Ishikawa (cell line): ENCODE measurements around the gene COL6A1.

Source experiments
- CEBPB ChIP-seq: IDR thresholded peaks from 2 replicates; pipeline ENCODE4 v1.6.1; 2012
- CREB1 ChIP-seq: IDR thresholded peaks from 2 replicates; pipeline ENCODE4 v1.6.1; 2012; ENCODE audit warnings: low read depth
- EGR1 ChIP-seq: IDR thresholded peaks from 2 replicates; pipeline ENCODE4 v1.6.1; 2012
- EP300 ChIP-seq: IDR thresholded peaks from 2 replicates; pipeline ENCODE4 v1.6.1; 2012; ENCODE audit warnings: borderline replicate concordance
- FOXM1 ChIP-seq: IDR thresholded peaks from 2 replicates; pipeline ENCODE4 v1.6.1; 2012; ENCODE audit warnings: low read depth, borderline replicate concordance
- MAX ChIP-seq: IDR thresholded peaks from 2 replicates; pipeline ENCODE4 v1.6.1; 2012
- NFIC ChIP-seq: IDR thresholded peaks from 2 replicates; pipeline ENCODE4 v1.6.1; 2012
- RAD21 ChIP-seq: IDR thresholded peaks from 2 replicates; pipeline ENCODE4 v1.6.1; 2012; ENCODE audit warnings: low read depth
- REST ChIP-seq: IDR thresholded peaks from 2 replicates; pipeline ENCODE4 v1.6.1; 2012; ENCODE audit warnings: low read depth, mild to moderate bottlenecking
- TAF1 ChIP-seq: IDR thresholded peaks from 2 replicates; pipeline ENCODE4 v1.6.1; 2012; ENCODE audit warnings: low read depth, mild to moderate bottlenecking
- TCF12 ChIP-seq: IDR thresholded peaks from 2 replicates; pipeline ENCODE4 v1.6.1; 2012; ENCODE audit warnings: low read depth
- TEAD4 ChIP-seq: IDR thresholded peaks from 2 replicates; pipeline ENCODE4 v1.6.1; 2012
- YY1 ChIP-seq: IDR thresholded peaks from 2 replicates; pipeline ENCODE4 v1.6.1; 2012; ENCODE audit warnings: low read depth
- ZBTB7A ChIP-seq: IDR thresholded peaks from 2 replicates; pipeline ENCODE4 v1.6.1; 2012; ENCODE audit warnings: low read depth
- TF ChIP-seq, protein P1 (sequence below): IDR thresholded peaks from 2 replicates; pipeline ENCODE4 v1.6.1; 2012

The COL6A1 gene

DNA sequence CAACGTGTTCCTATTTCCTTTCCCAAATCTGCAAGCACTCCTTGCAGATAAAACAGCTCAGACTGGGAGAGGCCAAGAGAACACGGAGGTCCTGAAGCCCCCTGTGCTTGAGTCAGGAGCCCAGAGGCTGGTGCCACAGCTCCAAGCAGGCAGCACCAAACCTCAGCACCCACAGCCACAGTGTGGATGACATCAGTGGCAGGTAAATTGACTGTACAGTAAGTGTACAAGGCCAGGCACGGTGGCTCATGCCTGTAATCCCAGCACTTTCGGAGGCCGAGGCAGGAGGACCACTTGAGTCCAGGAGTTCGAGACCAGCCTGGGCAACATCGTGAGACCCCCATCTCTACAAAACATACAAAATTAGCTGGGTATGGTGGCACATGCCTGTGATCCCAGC, 1.9 kb upstream of the COL6A1 start:
- TF ChIP-seq CEBPB (no peak), REST (no peak), FOXM1 (no peak), MAX (no peak), TEAD4 (no peak), RAD21 (no peak), EGR1 (no peak), CREB1 (no peak), YY1 (no peak), TCF12 (no peak), ZBTB7A (no peak), NFIC (no peak), EP300 (no peak), TAF1 (no peak)
- TF ChIP-seq, protein P1, sequence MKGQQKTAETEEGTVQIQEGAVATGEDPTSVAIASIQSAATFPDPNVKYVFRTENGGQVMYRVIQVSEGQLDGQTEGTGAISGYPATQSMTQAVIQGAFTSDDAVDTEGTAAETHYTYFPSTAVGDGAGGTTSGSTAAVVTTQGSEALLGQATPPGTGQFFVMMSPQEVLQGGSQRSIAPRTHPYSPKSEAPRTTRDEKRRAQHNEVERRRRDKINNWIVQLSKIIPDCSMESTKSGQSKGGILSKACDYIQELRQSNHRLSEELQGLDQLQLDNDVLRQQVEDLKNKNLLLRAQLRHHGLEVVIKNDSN, result no peak

DNA sequence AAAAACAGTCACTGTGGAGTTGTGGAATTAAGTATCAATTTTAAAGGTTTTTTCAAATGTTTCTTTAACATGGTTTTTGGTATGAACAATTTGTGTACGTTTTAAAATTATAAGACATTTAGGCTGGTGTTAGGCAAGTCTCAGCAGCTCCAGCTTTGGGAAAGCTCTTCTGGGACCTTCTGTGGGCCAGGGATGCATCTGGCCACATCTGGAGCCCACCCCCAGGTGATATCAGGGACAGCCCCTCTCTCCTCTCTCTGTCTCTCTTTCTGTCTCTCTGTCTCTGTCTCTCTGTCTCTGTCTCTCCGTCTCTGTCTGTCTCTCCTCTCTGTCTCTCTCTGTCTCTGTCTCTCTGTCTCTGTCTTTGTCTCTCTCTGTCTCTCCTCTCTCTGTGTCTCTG, 1.3 kb upstream of the COL6A1 start:
- TF ChIP-seq YY1 (no peak), EGR1 (no peak), CREB1 (no peak), TAF1 (no peak)
- TF ChIP-seq, protein P1, result no peak

DNA sequence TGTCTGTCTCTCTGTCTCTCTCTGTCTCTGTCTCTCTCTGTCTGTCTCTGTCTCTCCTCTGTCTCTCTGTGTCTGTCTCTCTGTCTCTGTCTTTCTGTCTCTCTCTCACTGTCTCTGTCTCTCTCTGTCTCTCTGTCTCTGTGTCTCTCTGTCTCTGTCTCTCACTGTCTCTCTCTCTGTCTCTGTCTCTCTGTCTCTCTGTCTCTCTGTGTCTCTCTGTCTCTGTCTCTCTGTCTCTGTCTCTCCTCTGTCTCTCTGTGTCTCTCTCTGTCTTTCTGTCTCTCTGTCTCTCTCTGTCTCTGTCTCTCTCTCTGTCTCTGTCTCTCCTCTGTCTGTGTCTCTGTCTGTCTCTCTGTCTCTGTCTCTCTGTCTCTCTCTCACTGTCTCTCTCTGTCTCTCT, 873 bp upstream of the COL6A1 start:
- no peak for TF ChIP-seq ZBTB7A

DNA sequence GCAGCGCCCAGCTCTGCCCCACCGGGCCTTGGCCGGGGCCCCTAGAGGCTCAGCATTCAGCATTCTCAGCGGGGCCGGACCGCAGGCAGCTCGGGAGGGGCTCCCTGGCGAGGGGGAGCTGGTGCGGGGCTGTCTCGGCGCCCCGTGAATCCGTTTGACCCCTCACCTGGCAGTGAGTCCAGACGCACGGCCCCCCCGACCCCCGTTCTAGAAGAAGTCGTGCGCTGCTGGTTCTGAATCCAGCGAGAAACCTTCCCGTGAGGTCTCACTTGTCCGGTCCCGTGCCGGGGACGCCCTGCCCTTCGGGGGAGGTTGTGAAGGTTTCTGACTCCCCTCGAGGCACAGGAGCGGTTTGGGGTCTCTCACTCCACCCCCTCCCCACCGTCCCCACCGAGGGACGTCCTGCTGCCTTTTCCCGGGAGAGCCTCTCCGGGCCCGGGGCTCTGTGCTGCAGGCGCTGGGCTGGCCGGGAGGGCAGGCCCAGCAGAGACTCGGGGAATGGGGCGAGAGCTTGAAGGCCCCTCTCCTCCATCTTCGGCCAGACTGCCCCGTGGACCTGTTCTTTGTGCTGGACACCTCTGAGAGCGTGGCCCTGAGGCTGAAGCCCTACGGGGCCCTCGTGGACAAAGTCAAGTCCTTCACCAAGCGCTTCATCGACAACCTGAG, 655 bp downstream of the COL6A1 start:
- TF ChIP-seq CREB1 (no peak), FOXM1 (no peak), EP300 (no peak), TAF1 (no peak), TCF12 (no peak), EGR1 (no peak), MAX (no peak; the same call in 1 of the 2 replicates), REST (no peak), RAD21 (no peak), ZBTB7A (no peak), CEBPB (no peak), NFIC (no peak)
- TF ChIP-seq, protein P1, result no peak

GRCh38 chr21:45982758-45983648, 1.4 kb downstream of the COL6A1 start:
- no peak for TF ChIP-seq TAF1
- no peak for TF ChIP-seq EGR1
- no peak for TF ChIP-seq MAX
- no peak for TF ChIP-seq YY1
- no peak for TF ChIP-seq TEAD4
- no peak for TF ChIP-seq TCF12
- no peak for TF ChIP-seq ZBTB7A
- TF ChIP-seq EP300, result no peak
- no peak for TF ChIP-seq CREB1
- no peak for TF ChIP-seq FOXM1
- no peak for TF ChIP-seq RAD21
- TF ChIP-seq CEBPB, result no peak
